Retinal pigment epithelial cell (primary cell): ENCODE results near the gene DUSP16.

Experiments used
- DNase-seq: peaks from one replicate; pipeline ENCODE4 v3.0.0-alpha.2; 2010; ENCODE audit warnings: low read depth
- H3K4me3 ChIP-seq: 2 replicates; pipeline ENCODE4 v1.5.1; 2011; ENCODE audit warnings: mild to moderate bottlenecking, low read length, control low read depth, moderate library complexity
- TF ChIP-seq, protein P1 (sequence below): conservative IDR thresholded peaks from 2 replicates; pipeline ENCODE4 v1.5.1; 2011; ENCODE audit warnings: low read depth, low read length, control low read depth, inconsistent platforms

The DUSP16 gene, protein sequence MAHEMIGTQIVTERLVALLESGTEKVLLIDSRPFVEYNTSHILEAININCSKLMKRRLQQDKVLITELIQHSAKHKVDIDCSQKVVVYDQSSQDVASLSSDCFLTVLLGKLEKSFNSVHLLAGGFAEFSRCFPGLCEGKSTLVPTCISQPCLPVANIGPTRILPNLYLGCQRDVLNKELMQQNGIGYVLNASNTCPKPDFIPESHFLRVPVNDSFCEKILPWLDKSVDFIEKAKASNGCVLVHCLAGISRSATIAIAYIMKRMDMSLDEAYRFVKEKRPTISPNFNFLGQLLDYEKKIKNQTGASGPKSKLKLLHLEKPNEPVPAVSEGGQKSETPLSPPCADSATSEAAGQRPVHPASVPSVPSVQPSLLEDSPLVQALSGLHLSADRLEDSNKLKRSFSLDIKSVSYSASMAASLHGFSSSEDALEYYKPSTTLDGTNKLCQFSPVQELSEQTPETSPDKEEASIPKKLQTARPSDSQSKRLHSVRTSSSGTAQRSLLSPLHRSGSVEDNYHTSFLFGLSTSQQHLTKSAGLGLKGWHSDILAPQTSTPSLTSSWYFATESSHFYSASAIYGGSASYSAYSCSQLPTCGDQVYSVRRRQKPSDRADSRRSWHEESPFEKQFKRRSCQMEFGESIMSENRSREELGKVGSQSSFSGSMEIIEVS

DNA sequence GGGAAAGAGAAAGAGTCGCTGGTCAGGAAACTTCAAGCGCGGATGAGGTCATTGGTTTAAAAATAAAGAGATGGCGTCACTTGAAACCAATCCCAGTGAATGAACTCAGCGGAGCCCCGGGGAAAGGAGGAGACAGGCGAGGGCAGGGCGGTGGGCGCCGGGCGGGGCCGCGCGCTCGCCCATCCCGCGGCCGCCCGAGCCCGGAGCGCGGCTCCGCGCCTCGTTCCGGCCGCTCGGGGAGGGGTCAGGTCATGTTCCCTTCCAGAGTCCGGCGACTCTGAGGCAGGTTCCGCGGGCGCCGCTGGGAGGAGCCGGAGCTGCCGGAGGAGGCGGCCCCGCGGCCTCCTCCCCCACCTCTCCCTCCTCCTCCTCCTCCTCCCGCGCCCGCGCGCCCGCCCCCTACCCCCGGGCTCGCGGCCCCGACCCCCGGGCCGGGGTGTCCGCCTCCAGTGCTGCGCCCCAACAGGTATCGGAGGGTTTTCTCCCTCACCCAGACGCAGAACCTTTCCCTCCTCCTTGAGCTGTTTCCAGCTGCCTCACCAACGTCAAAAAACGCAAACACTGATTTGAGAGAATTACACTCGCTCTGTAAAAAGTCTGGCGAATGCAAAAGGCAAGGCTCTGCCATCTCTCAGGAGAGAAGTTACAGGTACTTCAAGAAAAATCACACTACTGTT, at the start of gene DUSP16:
DUSP16 (minus strand) TSS at position 279 of the 677 bp plus-strand sequence. CDS start 41,765 bp downstream, outside the sequence.
- H3K4me3 ChIP-seq, result peak within 1 kb of the TSS; percentile 91
- TF ChIP-seq, protein P1, sequence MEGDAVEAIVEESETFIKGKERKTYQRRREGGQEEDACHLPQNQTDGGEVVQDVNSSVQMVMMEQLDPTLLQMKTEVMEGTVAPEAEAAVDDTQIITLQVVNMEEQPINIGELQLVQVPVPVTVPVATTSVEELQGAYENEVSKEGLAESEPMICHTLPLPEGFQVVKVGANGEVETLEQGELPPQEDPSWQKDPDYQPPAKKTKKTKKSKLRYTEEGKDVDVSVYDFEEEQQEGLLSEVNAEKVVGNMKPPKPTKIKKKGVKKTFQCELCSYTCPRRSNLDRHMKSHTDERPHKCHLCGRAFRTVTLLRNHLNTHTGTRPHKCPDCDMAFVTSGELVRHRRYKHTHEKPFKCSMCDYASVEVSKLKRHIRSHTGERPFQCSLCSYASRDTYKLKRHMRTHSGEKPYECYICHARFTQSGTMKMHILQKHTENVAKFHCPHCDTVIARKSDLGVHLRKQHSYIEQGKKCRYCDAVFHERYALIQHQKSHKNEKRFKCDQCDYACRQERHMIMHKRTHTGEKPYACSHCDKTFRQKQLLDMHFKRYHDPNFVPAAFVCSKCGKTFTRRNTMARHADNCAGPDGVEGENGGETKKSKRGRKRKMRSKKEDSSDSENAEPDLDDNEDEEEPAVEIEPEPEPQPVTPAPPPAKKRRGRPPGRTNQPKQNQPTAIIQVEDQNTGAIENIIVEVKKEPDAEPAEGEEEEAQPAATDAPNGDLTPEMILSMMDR, result no peak
- peak; percentile 90 for DNase-seq

DNA sequence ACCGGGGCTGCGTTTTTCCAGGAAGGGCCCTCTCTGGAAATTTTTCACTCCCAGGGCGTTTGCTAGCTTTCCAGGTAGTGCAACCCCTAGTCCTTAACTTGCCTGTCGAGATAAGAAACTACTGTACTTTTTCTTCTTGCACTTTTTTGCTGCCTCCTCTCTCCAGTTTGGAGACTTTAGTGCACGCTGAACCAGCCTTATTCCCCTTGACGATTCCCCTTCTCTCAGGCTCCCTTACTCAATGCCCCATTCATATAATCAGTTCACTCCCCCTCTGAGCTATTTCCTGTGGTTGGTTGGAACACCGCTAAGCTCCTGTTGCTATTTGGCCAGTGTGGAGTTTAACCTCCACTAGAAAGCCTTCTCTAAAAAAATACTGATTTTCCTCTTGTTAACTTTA, 49.7 kb upstream of the DUSP16 start:
- DNase-seq, result peak; percentile 55
- peak overlapping the region; percentile 87 for H3K4me3 ChIP-seq
- TF ChIP-seq, protein P1, result no peak

DNA sequence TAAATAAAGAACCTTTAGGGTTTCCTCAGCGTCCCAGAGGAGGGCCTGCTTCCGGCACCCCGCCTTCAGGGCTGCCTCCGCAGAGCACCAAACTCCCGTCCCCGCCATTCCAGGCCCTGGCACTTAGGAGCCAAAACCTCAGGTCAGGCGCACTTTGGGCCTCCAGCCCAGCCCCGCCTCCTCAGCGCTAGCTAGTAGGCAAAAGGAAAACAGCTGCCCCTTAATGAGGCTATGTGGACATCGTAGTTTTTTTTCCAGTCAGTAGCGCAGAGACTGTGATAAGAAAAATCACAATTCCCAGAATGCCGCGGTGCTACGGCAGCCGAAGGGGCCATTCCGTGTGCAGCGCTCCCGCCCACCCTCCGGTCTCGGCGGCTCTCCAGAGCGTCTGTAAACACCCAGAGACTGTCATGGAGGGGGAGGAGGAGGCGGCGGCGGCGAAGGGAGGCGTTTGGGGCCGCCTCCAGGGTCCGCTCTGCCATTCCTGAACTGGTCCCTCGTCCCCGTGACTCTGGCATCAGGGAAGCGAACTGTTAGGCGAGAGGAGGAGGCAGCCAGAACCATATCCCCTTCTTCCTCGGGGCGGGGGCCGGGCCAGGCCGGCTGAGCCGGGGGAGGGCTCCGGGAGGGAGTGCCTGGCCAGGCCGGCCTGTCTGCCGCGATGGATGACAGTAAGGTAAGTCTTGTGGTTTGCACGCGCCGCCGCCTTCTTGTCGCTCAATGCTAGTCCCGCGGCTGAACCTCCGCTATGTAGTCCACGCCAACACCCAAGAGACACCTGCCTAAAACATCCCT, 49.0 kb upstream of the DUSP16 start, which contains the start of gene CREBL2:
CREBL2 (plus strand) TSS at position 365 of the 795 bp plus-strand sequence; CDS start at position 662, 297 bp downstream.
- peak; percentile 95 for DNase-seq
- peak within 1 kb of the TSS; percentile 87 for H3K4me3 ChIP-seq
- TF ChIP-seq, protein P1, result no peak

DNA sequence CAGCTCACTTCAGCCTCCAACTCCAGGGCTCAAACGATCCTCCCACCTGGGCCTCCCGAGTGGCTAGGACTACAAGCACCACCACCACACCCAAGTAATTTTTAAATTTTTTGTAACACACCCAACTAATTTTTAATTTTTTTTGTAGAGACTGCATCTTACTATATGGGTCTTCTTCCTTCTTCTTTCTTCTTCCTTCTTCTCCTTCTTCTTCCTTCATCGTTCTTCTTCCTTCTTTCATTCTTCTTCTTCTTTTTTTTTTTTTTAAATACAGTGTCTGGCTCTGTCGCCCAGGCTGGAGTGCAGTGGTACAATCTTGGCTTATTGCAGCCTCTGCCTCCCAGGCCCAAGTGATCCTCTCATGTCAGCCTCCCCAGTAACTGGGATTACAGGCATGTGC, 48.0 kb upstream of the DUSP16 start:
- no peak for DNase-seq
- no peak overlapping the region for H3K4me3 ChIP-seq

GRCh38 chr12:12609692-12610091, 47.0 kb upstream of the DUSP16 start:
- H3K4me3 ChIP-seq, result no peak overlapping the region
- no peak for DNase-seq
- TF ChIP-seq, protein P1, result no peak

More for the DNA sequence above, 48.0 kb upstream of the DUSP16 start:
- TF ChIP-seq, protein P1, result no peak

DNA sequence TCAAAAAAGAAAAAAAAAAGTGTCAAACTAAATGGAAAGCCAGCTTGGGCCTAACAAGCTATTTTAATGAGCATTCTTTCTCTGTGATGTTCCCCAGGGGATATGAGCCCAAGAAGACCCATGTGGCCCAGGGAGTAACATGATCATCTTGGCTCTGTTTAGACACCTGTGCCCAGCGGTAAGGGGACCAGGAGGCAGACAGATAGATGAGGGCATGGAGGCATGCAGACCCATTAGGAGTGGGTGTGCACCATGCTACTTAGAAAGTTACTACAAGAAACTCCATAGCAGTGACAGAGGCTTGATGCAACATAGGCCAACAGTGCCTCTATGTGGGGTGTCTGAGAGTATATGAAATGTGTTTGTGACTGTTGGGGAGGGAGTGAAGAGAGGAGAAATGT, 45.9 kb upstream of the DUSP16 start:
- TF ChIP-seq, protein P1, result peak; percentile 35
- DNase-seq, result no peak

More for the DNA sequence above, 45.9 kb upstream of the DUSP16 start:
- no peak overlapping the region for H3K4me3 ChIP-seq
